ENCODE measurements around the gene ALG5.

The ALG5 gene

DNA sequence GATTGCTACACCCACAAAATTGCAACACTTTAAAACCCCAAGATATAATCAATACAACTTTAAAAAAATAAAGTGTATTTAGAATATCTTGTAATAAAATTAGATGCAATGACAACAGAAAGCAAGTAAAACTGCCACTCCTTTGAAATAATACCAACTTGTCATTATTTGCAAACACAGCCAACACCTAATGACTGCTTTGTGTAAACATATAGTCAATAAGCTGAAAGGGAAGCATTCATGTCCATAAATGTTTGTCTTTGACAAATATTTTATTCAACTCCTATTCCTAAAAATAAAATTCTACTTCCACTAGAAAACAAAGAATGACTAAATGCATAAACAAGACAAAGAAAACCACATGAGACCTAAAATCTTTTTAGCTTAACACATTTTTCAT is 85.7 kb downstream of the ALG5 start:
- no peak for DNase-seq

DNA sequence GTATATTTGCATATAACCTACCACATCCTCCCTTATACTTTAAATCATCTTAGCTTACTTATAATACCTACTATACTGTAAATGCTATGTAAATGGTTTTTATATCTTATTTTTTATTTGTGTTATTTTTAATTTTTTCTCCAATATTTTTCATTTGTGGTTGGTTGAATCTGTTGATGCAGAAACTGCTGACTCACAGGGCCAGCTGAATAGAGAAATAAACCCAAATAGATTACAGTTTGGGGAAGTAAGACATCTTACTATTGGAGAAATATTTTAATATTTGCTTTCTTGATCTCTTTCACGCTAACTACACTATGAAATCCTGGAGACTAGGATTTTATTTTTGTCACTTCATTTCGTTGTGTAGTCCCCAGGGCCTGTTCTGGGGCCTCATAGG is 86.2 kb downstream of the ALG5 start:
- no peak for DNase-seq

DNA sequence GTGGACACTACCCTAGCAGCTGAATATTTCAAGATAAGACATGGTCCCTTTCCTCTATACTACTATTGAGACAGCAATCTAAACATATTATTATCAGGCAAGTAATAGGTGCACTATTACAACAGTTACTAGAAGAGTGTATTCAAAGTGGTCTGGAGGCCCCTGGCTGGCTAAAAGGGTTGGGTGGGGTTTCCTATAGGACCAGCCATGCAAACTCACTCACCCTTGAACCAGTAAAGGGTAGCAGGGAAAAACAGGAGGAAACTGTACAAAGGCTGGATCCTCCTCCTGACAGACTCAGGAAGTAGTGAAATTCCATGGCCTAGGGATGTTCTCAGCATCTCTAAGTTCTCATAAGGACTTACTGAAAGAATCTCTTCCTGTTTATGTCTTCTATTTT is 86.8 kb downstream of the ALG5 start:
- DNase-seq: no peak

DNA sequence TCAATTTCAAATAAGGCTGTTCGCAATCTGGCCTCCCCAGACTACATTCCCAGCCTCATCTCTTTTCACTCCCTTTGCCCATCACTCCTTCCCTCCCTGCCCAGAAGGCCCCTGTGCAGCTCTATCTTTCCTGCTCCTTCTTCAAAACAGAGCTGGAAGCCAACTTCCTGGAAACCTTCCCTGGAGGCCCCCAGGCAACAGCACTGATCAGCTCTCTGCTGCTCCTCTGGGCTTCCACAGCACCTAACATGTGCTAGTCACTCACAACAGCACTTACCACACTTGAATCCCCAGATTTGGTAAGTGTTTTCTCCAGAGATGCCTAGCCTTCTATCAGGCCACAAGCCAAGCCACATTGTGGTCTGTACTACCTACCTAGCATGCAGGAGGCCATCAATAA is 88.6 kb downstream of the ALG5 start:
- DNase-seq: no peak

DNA sequence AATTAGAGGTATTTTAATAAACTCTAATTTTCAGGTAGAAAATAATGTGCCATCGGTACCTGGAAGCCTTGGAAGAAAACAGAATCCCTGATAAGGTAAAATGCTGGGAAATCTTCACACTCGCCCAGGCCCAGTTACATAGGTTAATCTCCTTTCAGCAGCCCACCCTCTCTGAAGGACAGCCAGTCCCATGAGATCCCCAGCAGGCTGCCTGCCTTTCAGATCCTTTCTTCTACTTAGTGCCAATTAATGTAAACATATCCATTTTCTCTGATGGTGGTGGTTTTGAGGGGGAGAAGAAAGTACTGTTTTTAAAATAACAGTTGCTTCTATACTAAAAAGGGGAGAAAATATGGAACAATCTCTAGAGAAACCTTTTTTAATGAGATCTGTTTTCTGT is 91.3 kb downstream of the ALG5 start:
- DNase-seq: no peak

DNA sequence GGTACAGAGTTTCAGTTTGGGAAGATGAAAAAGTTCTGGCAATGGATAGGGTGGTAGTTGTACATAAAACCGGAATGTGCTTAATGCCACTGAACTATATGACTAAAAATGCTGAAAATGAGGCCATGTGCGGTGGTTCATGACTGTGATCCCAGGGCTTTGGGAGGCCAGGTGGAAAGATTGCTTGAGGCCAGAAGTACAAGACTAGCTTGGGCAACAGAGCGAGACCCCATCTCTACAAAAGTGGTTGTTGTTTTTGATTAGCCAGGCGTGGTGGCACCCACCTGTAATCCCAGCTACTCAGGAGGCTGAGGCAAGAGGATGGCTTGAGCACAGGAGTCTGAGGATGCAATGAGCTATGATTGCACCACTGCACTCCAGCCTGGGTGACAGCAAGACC is 91.9 kb downstream of the ALG5 start:
- DNase-seq: no peak

DNA sequence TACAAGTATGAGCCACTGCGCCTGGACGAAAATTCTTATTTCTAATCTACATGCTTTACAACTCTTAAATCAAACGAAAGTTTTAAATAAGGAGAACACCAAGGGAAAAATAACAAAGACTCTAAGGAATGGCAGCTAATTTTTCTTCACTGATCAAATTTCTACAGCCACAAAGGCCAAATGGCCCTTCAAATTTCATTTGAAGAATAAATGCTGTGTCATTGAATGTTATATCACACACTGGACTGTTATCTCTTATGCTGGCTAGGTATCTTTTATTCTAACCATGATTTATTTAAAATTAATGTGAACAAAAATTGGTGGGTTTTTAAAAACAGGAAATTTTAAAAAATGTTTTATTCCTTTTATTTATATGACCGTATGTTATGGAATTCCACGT is 93.2 kb downstream of the ALG5 start:
- DNase-seq: no peak

DNA sequence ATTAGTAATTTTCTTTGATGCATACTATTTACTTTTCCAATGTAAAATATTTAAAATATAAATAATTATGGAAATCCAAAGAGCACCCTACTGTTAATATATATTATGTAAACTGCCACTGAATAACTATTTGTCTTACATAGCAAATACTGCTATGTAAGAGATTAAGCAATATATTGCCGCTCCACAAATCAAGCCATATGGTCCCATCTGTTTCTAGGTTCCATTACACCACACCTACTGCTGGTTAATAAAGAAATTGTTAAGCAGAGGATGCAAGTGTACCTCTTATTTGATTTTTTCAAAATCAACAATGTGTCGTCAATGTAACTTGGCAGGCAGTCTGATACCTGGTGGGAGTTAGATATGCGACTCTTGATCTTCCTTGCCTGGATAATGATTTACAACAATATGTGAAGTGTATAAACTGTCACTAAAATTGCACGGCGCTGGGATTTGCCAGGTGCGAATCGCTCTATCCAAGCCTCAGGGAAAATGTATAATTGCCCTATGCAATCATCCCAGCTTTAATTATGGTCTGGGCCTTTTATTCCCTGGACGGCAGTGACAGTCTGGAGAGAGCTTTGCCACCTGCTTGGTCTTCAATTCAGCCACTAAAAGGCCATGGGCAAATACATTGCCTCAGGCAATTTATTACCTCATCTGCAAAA is 95.1 kb downstream of the ALG5 start:
- no peak for DNase-seq

Data from amniotic stem cell (primary cell).